Measurements from ENCODE around the gene ARHGAP23. TPM values are rescaled to one million over a fixed set of nuclear protein-coding genes. Genes with fewer than 3 reads are reported as not detected.
"Not testable (repeated sequence)": the region's sequence is repeated elsewhere in the genome, so short reads cannot be mapped to it uniquely, and the experiment has no call there.

Gene ARHGAP23
- total RNA-seq, 1 donor from 2014 or later, result 177 TPM

DNA sequence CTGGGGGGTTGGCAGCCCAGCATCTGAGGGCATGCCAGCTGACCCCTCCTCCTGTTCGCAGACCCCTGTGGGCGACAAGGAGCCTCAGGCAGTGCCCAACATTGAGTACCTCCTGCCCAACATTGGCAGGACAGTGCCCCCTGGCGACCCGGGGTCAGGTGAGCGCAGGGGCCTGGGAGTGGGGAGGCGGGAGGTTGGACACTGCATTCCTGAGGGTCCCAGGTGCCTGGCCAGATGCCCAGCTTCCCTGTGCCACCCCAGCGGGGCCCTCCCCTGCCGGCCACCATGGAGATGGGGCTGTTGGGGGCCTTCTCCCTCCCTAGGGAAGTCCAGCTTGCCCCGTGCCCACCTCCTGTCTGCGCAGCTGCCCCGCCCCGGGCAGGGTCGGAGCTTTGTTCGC lies 70.1 kb downstream of the ARHGAP23 start:
- TF ChIP-seq, protein P1, sequence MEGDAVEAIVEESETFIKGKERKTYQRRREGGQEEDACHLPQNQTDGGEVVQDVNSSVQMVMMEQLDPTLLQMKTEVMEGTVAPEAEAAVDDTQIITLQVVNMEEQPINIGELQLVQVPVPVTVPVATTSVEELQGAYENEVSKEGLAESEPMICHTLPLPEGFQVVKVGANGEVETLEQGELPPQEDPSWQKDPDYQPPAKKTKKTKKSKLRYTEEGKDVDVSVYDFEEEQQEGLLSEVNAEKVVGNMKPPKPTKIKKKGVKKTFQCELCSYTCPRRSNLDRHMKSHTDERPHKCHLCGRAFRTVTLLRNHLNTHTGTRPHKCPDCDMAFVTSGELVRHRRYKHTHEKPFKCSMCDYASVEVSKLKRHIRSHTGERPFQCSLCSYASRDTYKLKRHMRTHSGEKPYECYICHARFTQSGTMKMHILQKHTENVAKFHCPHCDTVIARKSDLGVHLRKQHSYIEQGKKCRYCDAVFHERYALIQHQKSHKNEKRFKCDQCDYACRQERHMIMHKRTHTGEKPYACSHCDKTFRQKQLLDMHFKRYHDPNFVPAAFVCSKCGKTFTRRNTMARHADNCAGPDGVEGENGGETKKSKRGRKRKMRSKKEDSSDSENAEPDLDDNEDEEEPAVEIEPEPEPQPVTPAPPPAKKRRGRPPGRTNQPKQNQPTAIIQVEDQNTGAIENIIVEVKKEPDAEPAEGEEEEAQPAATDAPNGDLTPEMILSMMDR (IDR thresholded peaks at IDR 0.05), result no peak
- H3K4me1 Mint-ChIP-seq (ENCODE audit: unreplicated experiment), result no peaks in the 10 kb centered on the region
- H3K27me3 Mint-ChIP-seq (ENCODE audit: unreplicated experiment), result no peaks in the 10 kb centered on the region
- no peaks in the 10 kb centered on the region for H3K9me3 Mint-ChIP-seq (ENCODE audit: unreplicated experiment)
- no peak for DNase-seq (ENCODE audit: extremely low spot score, unreplicated experiment)
- H3K27ac Mint-ChIP-seq (ENCODE audit: unreplicated experiment), result no peak overlapping the region
- H3K4me3 Mint-ChIP-seq (ENCODE audit: unreplicated experiment), result no peak overlapping the region
- H3K36me3 Mint-ChIP-seq (ENCODE audit: unreplicated experiment), result peaks cover 50% of the 10 kb centered on the region

DNA sequence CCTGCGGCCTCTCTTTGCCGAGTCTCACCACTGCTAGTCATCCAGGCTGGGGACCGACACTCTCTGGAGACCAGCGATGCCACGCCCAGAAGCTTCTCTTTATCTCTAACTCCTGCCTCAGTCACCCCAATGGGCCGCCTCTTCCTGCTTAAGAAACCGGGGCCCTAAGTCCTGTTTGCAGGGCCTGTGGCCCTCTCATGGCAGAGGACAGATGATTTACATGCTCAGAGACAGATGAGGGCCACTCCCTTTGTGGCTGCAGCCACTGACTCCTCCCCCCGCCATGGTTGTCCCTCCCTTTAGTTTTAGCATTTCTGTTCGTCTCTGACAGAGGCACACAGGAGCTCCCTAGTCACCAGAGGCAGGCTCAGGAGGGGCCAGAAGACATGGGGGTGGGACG lies 71.0 kb downstream of the ARHGAP23 start:
- not testable (repeated sequence) for H3K27ac Mint-ChIP-seq (ENCODE audit: unreplicated experiment); H3K27me3 Mint-ChIP-seq (ENCODE audit: unreplicated experiment); H3K4me3 Mint-ChIP-seq (ENCODE audit: unreplicated experiment); DNase-seq (ENCODE audit: extremely low spot score, unreplicated experiment); H3K9me3 Mint-ChIP-seq (ENCODE audit: unreplicated experiment); H3K4me1 Mint-ChIP-seq (ENCODE audit: unreplicated experiment)
- H3K36me3 Mint-ChIP-seq (ENCODE audit: unreplicated experiment), result peaks cover 51% of the 10 kb centered on the region

DNA sequence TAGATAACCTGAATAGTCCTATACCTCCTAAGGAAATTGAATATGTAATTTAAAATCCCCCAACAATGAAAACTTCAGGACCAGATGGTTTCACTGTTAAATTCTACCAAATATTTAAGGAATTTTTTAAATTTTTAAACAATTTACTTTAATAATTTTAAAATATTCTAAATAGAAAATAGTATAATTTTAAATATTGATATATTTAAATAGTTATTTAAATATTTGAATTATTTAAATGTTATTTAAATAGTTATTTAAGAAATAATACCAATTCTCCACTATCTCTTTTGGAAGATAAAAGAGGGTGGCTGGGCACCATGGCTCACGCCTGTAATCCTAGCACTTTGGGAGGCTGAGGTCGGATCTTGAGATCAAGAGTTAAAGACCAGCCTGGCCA lies 73.5 kb downstream of the ARHGAP23 start:
- H3K4me1 Mint-ChIP-seq (ENCODE audit: unreplicated experiment); H3K9me3 Mint-ChIP-seq (ENCODE audit: unreplicated experiment): not testable (repeated sequence)

DNA sequence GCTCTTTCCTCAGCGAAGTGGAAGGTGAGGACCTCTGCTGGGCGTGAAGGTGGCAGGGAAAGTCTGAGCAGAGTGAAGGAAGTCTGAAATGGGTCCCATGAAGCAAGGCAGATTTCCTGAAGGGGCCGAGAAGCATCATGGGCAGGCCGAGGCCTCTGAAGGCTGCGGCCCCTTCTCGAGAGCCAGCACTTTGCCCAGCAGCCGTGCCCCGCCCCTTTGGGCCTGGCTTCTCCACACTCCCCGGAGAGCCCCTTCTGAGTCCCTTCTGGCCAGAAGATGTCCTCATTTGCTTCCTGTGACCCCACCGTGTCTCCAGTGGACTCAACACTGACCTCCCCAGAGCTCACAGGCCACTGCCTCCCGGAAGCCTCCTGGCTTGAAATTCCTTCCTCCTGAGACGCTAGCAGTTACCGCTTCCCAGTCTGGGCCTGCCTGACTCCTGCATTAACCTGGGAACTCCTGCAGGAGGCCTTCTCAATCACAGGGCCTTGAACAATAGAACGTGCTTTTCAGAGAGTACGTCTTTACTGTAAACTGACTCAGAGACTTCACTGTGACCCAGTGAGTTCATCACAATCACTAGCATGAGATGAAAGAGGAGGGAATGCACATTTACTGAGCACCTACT lies 75.1 kb downstream of the ARHGAP23 start:
- not testable (repeated sequence) for H3K4me3 Mint-ChIP-seq (ENCODE audit: unreplicated experiment); H3K27ac Mint-ChIP-seq (ENCODE audit: unreplicated experiment); H3K27me3 Mint-ChIP-seq (ENCODE audit: unreplicated experiment); DNase-seq (ENCODE audit: extremely low spot score, unreplicated experiment); H3K4me1 Mint-ChIP-seq (ENCODE audit: unreplicated experiment); H3K9me3 Mint-ChIP-seq (ENCODE audit: unreplicated experiment)
- peaks cover 39% of the 10 kb centered on the region for H3K36me3 Mint-ChIP-seq (ENCODE audit: unreplicated experiment)

More for the DNA sequence above, 73.5 kb downstream of the ARHGAP23 start:
- not testable (repeated sequence) for H3K27ac Mint-ChIP-seq (ENCODE audit: unreplicated experiment); H3K27me3 Mint-ChIP-seq (ENCODE audit: unreplicated experiment); DNase-seq (ENCODE audit: extremely low spot score, unreplicated experiment); H3K4me3 Mint-ChIP-seq (ENCODE audit: unreplicated experiment)
- H3K36me3 Mint-ChIP-seq (ENCODE audit: unreplicated experiment), result peaks cover 46% of the 10 kb centered on the region

DNA sequence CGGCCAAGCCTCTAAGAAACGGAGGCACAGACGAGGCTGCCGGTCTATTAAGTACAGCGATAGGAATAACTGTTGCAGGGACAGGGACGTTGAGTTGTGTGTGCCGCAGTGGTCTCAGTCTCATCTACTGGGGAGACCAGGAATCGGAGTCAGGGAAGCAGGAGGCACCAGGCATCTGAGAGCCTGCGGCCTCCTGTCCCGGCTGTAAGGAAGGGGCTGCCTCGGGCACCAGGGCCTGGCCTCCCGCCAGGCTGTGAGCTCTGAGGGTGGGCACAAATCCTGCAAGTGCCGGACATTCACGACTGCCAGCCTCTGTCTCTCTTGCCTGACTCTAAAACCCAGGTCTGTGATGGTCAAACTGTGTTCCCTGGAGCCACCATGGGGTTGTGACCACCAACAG lies 76.0 kb downstream of the ARHGAP23 start:
- no peak overlapping the region for H3K27ac Mint-ChIP-seq (ENCODE audit: unreplicated experiment)
- peaks cover 39% of the 10 kb centered on the region for H3K36me3 Mint-ChIP-seq (ENCODE audit: unreplicated experiment)
- no peak overlapping the region for H3K4me3 Mint-ChIP-seq (ENCODE audit: unreplicated experiment)
- DNase-seq (ENCODE audit: extremely low spot score, unreplicated experiment), result no peak
- no peaks in the 10 kb centered on the region for H3K27me3 Mint-ChIP-seq (ENCODE audit: unreplicated experiment)
- TF ChIP-seq, protein P1 (IDR thresholded peaks at IDR 0.05), result no peak
- H3K9me3 Mint-ChIP-seq (ENCODE audit: unreplicated experiment), result no peaks in the 10 kb centered on the region
- peaks cover 16% of the 10 kb centered on the region for H3K4me1 Mint-ChIP-seq (ENCODE audit: unreplicated experiment)

DNA sequence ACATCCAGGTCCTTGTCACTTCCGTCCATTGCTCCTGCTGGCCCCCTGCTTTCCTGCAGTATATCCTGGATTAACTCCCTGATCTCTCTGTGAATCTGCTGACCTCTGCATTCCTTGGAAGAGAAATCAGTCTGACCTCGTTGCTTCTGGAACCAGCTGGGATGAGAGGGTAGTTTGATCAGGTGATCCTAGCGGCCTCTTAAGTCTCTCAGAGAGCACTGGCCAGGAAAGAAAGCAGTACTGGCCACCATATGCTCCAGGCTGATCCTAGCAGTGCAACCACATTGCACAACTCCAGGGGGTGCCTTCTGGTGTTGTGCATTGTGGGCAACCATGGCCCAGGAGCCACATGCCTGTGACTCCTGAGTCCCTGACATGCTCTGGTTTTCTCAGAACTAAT lies 79.2 kb downstream of the ARHGAP23 start:
- H3K27ac Mint-ChIP-seq (ENCODE audit: unreplicated experiment), result peak overlapping the region; percentile 27
- peaks cover 27% of the 10 kb centered on the region for H3K4me1 Mint-ChIP-seq (ENCODE audit: unreplicated experiment)
- TF ChIP-seq, protein P1 (IDR thresholded peaks at IDR 0.05), result no peak
- DNase-seq (ENCODE audit: extremely low spot score, unreplicated experiment), result no peak
- H3K9me3 Mint-ChIP-seq (ENCODE audit: unreplicated experiment), result no peaks in the 10 kb centered on the region
- peaks cover 28% of the 10 kb centered on the region for H3K36me3 Mint-ChIP-seq (ENCODE audit: unreplicated experiment)
- H3K4me3 Mint-ChIP-seq (ENCODE audit: unreplicated experiment), result no peak overlapping the region
- no peaks in the 10 kb centered on the region for H3K27me3 Mint-ChIP-seq (ENCODE audit: unreplicated experiment)

All from osteocyte (in vitro differentiated cells).